GM23338 (cell line): ENCODE measurements around the gene APH1B. TPM values are rescaled to one million over a fixed set of nuclear protein-coding genes. Genes with fewer than 3 reads are reported as not detected.

Experiments
- ATAC-seq: fragments of 200-7000 bp; cut with Tn5 transposase; 3 replicates; pipeline ENCODE4 v1.9.1; 2020
- DNase-seq: peaks from one replicate; pipeline ENCODE4 v3.0.0-alpha.2; 2015; ENCODE audit warnings: low spot score
- H2AFZ ChIP-seq: fragments of 200-600 bp; sonication (generic); 2 replicates; pipeline ENCODE4 v1.8.0; 2016; ENCODE audit warnings: antibody characterized with exemption, mild to moderate bottlenecking, moderate library complexity
- H3F3A ChIP-seq: fragments of 200-600 bp; sonication (generic); replicated peaks from 2 replicates; pipeline ENCODE4 v1.8.0; 2017; ENCODE audit warnings: antibody characterized with exemption, mixed run types, low read depth
- H3K27ac ChIP-seq: fragments of 200-600 bp; sonication (generic); 2 replicates; pipeline ENCODE4 v1.6.1; 2016; ENCODE audit warnings: low read depth
- H3K27me3 ChIP-seq: fragments of 200-600 bp; sonication (generic); 2 replicates; pipeline ENCODE4 v1.8.0; 2016; ENCODE audit warnings: mild to moderate bottlenecking, mixed run types, moderate library complexity; ENCODE audit not compliant: insufficient read depth
- H3K36me3 ChIP-seq: fragments of 200-600 bp; sonication (generic); 2 replicates; pipeline ENCODE4 v1.8.0; 2016; ENCODE audit warnings: mild to moderate bottlenecking; ENCODE audit not compliant: insufficient read depth
- H3K4me1 ChIP-seq: fragments of 200-600 bp; sonication (generic); 2 replicates; pipeline ENCODE4 v1.8.0; 2016; ENCODE audit warnings: mild to moderate bottlenecking, moderate library complexity; ENCODE audit not compliant: insufficient read depth
- H3K4me2 ChIP-seq: fragments of 200-600 bp; sonication (generic); 2 replicates; pipeline ENCODE4 v1.7.1; 2017; ENCODE audit warnings: mixed run types
- H3K4me3 ChIP-seq: fragments of 200-600 bp; sonication (generic); 2 replicates; pipeline ENCODE4 v1.6.1; 2016; ENCODE audit warnings: mixed run types
- H3K79me2 ChIP-seq: fragments of 200-600 bp; sonication (generic); replicated peaks from 2 replicates; pipeline ENCODE4 v1.8.0; 2017; ENCODE audit warnings: mild to moderate bottlenecking; ENCODE audit not compliant: insufficient read depth
- H3K9me2 ChIP-seq: fragments of 200-600 bp; sonication (generic); 2 replicates; pipeline ENCODE4 v1.8.0; 2017; ENCODE audit not compliant: insufficient read depth
- H4K20me1 ChIP-seq: fragments of 200-600 bp; sonication (generic); replicated peaks from 2 replicates; pipeline ENCODE4 v1.8.0; 2017; ENCODE audit warnings: mild to moderate bottlenecking; ENCODE audit not compliant: insufficient read depth
- H3K27ac Mint-ChIP-seq: 2 replicates; pipeline ENCODE4 v1.8.0; 2020; ENCODE audit warnings: inconsistent platforms, mild to moderate bottlenecking, moderate library complexity, mixed read lengths
- H3K27me3 Mint-ChIP-seq: 3 replicates; pipeline ENCODE4 v1.8.0; 2022; ENCODE audit warnings: low read depth, mild to moderate bottlenecking, moderate library complexity, mixed read lengths, inconsistent platforms; ENCODE audit not compliant: insufficient read depth, poor library complexity
- H3K36me3 Mint-ChIP-seq: 3 replicates; pipeline ENCODE4 v1.8.0; 2021; ENCODE audit warnings: low read depth, mild to moderate bottlenecking, inconsistent platforms, moderate library complexity, mixed read lengths
- H3K4me1 Mint-ChIP-seq: 3 replicates; pipeline ENCODE4 v1.8.0; 2020; ENCODE audit warnings: mild to moderate bottlenecking, inconsistent platforms, mixed read lengths
- H3K4me3 Mint-ChIP-seq: 3 replicates; pipeline ENCODE4 v1.8.0; 2021; ENCODE audit warnings: moderate library complexity, mild to moderate bottlenecking, inconsistent platforms, mixed read lengths
- H3K9me3 Mint-ChIP-seq: 3 replicates; pipeline ENCODE4 v1.8.0; 2020; ENCODE audit warnings: moderate library complexity, mild to moderate bottlenecking, inconsistent platforms, mixed read lengths
- CREB1 ChIP-seq: fragments of 250-450 bp; sonication (Bioruptor Pico); IDR thresholded peaks from 2 replicates; pipeline ENCODE4 v1.5.0; 2020; ENCODE audit warnings: low read depth, mild to moderate bottlenecking, moderate library complexity
- EZH2 ChIP-seq: fragments of 200-600 bp; sonication (generic); IDR thresholded peaks from one replicate; pipeline ENCODE4 v1.8.0; 2017; ENCODE audit warnings: antibody characterized with exemption, mild to moderate bottlenecking, low read depth; ENCODE audit not compliant: unreplicated experiment
- EZH2phosphoT487 ChIP-seq: fragments of 200-600 bp; sonication (generic); IDR thresholded peaks from one replicate; pipeline ENCODE4 v1.8.1; 2018; ENCODE audit warnings: antibody characterized with exemption; ENCODE audit not compliant: unreplicated experiment
- JUNB ChIP-seq: IDR thresholded peaks from one replicate; pipeline ENCODE4 v1.6.1; 2016; ENCODE audit warnings: antibody characterized with exemption; ENCODE audit not compliant: unreplicated experiment
- NANOG ChIP-seq: IDR thresholded peaks from 2 replicates; pipeline ENCODE4 v1.6.1; 2016; ENCODE audit warnings: antibody characterized with exemption, borderline replicate concordance
- STAT1 ChIP-seq: IDR thresholded peaks from one replicate; pipeline ENCODE4 v1.6.1; 2016; ENCODE audit warnings: antibody characterized with exemption; ENCODE audit not compliant: unreplicated experiment
- ZNF114 ChIP-seq: fragments of 250-450 bp; sonication (Bioruptor Pico); IDR thresholded peaks from 2 replicates; pipeline ENCODE4 v1.5.0; 2020; ENCODE audit warnings: mild to moderate bottlenecking, moderate library complexity
- ZNF331 ChIP-seq: fragments of 250-450 bp; sonication (Bioruptor Pico); IDR thresholded peaks from 2 replicates; pipeline ENCODE4 v1.5.0; 2020; ENCODE audit warnings: low read depth, mild to moderate bottlenecking, moderate library complexity
- polyA plus RNA-seq: library from polyadenylated mRNA; unstranded; fragments of >200 nt; fragmentation: Nextera tagmentation; extraction: Ambion mirVana; gene quantifications from 2 replicates; pipeline ENCODE4 v1.2.1, GENCODE V29; 2016
- total RNA-seq: library from RNA; depleted of rRNA; stranded (reverse); fragments of >200 nt; shearing (Covaris generic); gene quantifications from 2 replicates; pipeline ENCODE4 v1.2.3, GENCODE V29; 2014
- TF ChIP-seq, protein P1 (sequence below): fragments of 250-450 bp; sonication (Bioruptor Pico); IDR thresholded peaks from 2 replicates; pipeline ENCODE4 v1.5.0; 2020; ENCODE audit warnings: mild to moderate bottlenecking, moderate library complexity
- TF ChIP-seq, protein P2 (sequence below): IDR thresholded peaks from 2 replicates; pipeline ENCODE4 v1.6.1; 2016; ENCODE audit warnings: antibody characterized with exemption

APH1B gene
- total and polyA plus RNA-seq, 2 experiments from 2014 or later: 14.3 to 24.4 TPM

DNA sequence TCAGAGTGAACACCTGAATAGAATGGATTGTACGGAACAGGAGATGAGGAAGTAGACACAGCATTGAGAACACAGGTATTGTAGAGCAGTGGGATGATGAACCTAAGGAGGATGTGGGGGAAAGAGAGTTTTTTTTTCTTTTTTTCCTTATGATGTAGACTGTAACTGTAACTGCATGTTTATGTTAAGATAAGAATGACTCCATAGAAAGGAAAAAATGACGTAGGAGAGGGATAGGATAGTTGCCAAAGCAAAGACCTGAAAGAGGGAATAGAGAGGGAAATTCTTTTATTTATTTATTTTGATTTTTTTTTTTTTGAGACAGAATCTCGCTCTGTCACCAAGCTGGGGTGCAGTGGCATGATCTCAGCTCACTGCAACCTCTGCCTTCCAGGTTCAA is 33.2 kb downstream of the APH1B start (continued):
- TF ChIP-seq, protein P1, sequence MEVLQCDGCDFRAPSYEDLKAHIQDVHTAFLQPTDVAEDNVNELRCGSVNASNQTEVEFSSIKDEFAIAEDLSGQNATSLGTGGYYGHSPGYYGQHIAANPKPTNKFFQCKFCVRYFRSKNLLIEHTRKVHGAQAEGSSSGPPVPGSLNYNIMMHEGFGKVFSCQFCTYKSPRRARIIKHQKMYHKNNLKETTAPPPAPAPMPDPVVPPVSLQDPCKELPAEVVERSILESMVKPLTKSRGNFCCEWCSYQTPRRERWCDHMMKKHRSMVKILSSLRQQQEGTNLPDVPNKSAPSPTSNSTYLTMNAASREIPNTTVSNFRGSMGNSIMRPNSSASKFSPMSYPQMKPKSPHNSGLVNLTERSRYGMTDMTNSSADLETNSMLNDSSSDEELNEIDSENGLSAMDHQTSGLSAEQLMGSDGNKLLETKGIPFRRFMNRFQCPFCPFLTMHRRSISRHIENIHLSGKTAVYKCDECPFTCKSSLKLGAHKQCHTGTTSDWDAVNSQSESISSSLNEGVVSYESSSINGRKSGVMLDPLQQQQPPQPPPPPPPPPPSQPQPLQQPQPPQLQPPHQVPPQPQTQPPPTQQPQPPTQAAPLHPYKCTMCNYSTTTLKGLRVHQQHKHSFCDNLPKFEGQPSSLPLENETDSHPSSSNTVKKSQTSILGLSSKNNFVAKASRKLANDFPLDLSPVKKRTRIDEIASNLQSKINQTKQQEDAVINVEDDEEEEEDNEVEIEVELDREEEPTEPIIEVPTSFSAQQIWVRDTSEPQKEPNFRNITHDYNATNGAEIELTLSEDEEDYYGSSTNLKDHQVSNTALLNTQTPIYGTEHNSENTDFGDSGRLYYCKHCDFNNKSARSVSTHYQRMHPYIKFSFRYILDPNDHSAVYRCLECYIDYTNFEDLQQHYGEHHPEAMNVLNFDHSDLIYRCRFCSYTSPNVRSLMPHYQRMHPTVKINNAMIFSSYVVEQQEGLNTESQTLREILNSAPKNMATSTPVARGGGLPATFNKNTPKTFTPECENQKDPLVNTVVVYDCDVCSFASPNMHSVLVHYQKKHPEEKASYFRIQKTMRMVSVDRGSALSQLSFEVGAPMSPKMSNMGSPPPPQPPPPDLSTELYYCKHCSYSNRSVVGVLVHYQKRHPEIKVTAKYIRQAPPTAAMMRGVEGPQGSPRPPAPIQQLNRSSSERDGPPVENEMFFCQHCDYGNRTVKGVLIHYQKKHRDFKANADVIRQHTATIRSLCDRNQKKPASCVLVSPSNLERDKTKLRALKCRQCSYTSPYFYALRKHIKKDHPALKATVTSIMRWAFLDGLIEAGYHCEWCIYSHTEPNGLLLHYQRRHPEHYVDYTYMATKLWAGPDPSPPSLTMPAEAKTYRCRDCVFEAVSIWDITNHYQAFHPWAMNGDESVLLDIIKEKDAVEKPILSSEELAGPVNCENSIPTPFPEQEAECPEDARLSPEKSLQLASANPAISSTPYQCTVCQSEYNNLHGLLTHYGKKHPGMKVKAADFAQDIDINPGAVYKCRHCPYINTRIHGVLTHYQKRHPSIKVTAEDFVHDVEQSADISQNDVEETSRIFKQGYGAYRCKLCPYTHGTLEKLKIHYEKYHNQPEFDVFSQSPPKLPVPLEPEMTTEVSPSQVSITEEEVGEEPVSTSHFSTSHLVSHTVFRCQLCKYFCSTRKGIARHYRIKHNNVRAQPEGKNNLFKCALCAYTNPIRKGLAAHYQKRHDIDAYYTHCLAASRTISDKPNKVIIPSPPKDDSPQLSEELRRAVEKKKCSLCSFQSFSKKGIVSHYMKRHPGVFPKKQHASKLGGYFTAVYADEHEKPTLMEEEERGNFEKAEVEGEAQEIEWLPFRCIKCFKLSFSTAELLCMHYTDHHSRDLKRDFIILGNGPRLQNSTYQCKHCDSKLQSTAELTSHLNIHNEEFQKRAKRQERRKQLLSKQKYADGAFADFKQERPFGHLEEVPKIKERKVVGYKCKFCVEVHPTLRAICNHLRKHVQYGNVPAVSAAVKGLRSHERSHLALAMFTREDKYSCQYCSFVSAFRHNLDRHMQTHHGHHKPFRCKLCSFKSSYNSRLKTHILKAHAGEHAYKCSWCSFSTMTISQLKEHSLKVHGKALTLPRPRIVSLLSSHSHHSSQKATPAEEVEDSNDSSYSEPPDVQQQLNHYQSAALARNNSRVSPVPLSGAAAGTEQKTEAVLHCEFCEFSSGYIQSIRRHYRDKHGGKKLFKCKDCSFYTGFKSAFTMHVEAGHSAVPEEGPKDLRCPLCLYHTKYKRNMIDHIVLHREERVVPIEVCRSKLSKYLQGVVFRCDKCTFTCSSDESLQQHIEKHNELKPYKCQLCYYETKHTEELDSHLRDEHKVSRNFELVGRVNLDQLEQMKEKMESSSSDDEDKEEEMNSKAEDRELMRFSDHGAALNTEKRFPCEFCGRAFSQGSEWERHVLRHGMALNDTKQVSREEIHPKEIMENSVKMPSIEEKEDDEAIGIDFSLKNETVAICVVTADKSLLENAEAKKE (CRISPR knock-in tag): no peak
- TF ChIP-seq EZH2 (no peak), ZNF114 (CRISPR knock-in tag) (no peak), STAT1 (no peak), EZH2phosphoT487 (no peak), JUNB (no peak), ZNF331 (CRISPR knock-in tag) (no peak), CREB1 (CRISPR knock-in tag) (no peak)

DNA sequence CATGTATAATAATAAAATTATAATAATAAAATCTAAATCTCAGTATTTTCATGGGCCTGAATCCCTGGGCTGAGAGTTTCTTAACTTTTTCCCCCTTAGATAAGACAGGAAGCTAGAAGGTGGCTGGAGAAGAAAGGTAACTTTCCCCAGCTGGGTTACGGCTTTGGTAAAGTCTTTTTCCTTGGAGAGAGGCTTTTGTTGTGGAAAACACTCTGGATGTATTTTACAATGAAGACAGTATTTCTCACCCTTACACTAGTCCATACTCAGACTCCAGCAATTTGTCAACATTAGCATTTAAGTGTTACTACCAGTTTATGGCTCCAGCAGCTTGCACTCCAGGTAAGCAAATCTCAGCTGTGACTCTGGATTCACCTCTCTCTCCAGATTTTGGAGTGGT is 34.9 kb downstream of the APH1B start:
- DNase-seq (peak; percentile 64), ATAC-seq (peak; percentile 55)
- H3F3A ChIP-seq: no peaks in the 10 kb centered on the region
- Mint-ChIP-seq H3K27ac (peak overlapping the region; percentile 79), H3K36me3 (no peaks in the 10 kb centered on the region; the same call in 2 of the 3 replicates), H3K4me3 (0 out of 3 replicates have a peak overlapping the region, but pooled peaks have one; percentile 37), H3K4me1 (peaks cover 55% of the 10 kb centered on the region), H3K9me3 (peaks cover 3% of the 10 kb centered on the region; the same call in 2 of the 3 replicates), H3K27me3 (peaks cover 3% of the 10 kb centered on the region)
- H3K4me2 ChIP-seq: peak overlapping the region; percentile 30; the same call in 1 of the 2 replicates
- H3K27ac ChIP-seq: peak overlapping the region; percentile 95
- H3K79me2 ChIP-seq: no peaks in the 10 kb centered on the region
- no peaks in the 10 kb centered on the region for H4K20me1 ChIP-seq
- H2AFZ ChIP-seq: no peak overlapping the region
- no peaks in the 10 kb centered on the region for H3K36me3 ChIP-seq
- no peak overlapping the region for H3K4me3 ChIP-seq
- H3K4me1 ChIP-seq: peaks cover 52% of the 10 kb centered on the region
- no peaks in the 10 kb centered on the region for H3K9me2 ChIP-seq
- H3K27me3 ChIP-seq: no peaks in the 10 kb centered on the region
- TF ChIP-seq NANOG: 0 out of 2 replicates have a peak, but pooled peaks have one; percentile 22
- TF ChIP-seq, protein P2, sequence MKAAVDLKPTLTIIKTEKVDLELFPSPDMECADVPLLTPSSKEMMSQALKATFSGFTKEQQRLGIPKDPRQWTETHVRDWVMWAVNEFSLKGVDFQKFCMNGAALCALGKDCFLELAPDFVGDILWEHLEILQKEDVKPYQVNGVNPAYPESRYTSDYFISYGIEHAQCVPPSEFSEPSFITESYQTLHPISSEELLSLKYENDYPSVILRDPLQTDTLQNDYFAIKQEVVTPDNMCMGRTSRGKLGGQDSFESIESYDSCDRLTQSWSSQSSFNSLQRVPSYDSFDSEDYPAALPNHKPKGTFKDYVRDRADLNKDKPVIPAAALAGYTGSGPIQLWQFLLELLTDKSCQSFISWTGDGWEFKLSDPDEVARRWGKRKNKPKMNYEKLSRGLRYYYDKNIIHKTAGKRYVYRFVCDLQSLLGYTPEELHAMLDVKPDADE: no peak
- no peak for TF ChIP-seq EZH2
